NCI-H1694 treated with DMSO at 0.1 percent for 48 hours (cell line): Measurements from ENCODE around the gene EIF4B.
"Not testable (repeated sequence)": the region's sequence is repeated elsewhere in the genome, so short reads cannot be mapped to it uniquely, and the experiment has no call there.

Source experiments
- DNase-seq: peaks from one replicate; lab custom pipeline; 2025; lab: John Stamatoyannopoulos, UW

EIF4B gene

GRCh38 chr12:53004178-53004577 lies 2.1 kb upstream of the EIF4B start:
- no peak for DNase-seq

DNA sequence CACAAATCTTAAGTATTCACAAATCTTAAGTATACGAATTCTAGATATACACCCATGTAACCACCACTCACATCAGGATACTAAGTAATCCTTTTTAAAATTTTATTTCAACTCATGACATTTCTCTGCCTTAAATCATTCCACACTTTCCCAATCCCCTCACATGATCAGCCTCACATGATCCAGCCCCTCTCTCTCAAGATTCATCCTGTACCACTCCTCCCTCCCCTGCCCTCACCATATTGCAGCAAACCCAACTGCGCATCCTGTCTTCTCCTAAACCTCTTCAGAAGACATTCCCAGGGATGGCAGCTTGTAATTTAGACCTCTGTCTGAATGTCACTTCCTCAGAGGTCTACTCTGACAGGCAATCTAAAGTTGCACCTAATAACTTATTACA lies 1.7 kb upstream of the EIF4B start:
- no peak for DNase-seq

GRCh38 chr12:53005215-53005985 lies 856 bp upstream of the EIF4B start:
- DNase-seq, result no peak

DNA sequence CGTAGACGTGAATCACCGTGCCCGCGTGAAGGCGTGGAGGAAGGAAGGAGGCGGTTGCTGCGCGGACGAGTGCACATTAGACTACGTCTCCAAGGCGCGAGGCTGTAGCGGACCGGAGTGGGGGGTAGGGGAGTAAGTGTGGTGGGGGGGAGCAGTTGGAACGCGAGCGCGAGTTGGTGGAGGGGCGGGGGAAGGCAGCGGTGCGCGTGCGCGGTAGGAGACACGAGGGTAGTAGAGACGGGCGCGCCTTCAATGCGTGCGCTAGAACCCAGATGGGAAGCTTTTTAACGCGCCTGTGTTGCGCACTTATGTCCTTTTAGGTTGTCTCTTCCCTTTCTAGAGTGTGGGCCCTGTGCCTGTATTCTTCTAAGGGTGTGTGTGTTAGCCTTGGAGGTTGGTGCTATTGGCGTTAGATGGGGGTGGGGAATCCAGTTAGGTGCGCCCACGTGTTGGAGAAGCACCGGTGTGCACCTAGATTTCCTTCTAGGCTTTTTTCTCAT lies 604 bp downstream of the EIF4B start:
- peak; percentile 41 for DNase-seq

- DNase-seq, result no peak
Observed at GRCh38 chr12:53007343-53007742, 1.1 kb downstream of the EIF4B start.

GRCh38 chr12:53008760-53009159 lies 2.5 kb downstream of the EIF4B start:
- DNase-seq, result not testable (repeated sequence)

DNA sequence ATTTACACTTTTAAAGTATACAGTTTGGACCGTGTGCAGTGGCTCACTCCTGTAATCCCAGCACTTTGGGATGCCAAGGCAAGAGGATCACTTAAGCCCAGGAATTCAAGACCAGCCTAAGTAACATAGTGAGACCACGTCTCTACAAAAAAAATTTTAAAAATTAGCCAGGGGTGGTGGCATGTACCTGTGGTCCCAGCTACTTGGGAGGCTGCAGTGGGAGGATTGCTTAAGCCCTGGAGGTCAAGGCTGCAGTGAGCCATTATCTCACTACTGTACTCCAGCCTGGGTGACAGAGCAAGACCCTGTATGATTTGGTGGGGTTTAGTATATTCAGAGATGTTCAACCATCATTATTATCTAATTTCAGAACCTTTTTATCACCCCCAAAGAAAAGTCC lies 4.7 kb downstream of the EIF4B start:
- no peak for DNase-seq

DNA sequence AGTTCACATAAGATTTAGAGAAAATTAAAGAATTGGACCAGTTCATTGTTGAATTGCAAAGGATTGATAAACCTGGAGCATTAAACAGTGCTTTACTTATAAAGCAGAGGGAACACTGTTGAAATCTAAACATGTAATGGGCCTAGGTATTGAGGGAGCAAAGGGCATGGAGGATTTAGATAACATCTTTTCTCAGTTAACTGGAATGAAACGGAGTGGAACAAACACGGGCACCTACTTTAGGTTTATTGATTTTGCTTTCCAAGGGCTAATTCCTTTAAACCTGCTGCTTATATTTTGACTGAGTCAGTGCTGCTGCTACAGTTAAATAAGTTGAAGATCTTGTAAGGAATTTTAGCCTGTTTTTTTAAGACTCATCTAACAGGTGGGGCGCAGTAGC lies 5.6 kb downstream of the EIF4B start:
- no peak for DNase-seq

GRCh38 chr12:53012928-53013327 lies 6.7 kb downstream of the EIF4B start:
- no peak for DNase-seq

DNA sequence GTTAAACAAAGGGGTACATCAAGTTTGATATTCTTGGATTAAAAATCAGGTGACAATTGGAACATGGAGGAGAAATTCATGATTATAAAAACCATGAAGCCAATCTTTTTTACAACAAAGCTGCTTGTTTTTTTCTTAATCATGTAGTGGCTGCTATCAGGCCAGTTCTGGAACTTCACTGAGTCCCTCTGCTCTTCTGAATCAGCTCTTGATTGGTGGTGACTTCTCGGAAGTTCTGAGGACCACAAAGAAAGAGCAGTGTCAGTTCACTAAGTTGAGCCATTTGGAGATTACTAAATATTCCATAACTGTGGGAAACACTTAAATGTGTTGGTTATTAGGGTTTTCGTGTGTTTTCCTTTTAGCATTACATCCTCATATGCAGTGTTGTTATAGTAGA lies 8.5 kb downstream of the EIF4B start:
- no peak for DNase-seq

DNA sequence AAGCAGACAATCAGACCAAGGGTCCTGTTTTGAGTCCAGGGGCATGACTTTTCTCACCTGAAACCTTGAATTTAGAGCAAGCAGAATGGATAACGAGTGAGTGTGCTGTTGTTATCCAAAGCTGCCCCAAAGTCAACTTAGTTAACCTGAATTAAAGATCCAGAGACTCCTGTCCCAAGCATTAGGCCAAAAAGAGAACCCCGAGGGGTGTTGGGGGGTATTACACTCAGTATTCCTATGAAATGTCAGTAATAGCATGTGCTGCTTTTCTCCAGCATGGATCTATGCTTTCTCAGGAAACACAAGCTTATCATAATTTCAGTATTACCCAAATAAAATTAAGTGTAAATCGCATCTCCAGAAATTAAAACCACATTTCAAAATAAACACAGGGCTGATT lies 19.0 kb downstream of the EIF4B start:
- DNase-seq, result no peak

DNA sequence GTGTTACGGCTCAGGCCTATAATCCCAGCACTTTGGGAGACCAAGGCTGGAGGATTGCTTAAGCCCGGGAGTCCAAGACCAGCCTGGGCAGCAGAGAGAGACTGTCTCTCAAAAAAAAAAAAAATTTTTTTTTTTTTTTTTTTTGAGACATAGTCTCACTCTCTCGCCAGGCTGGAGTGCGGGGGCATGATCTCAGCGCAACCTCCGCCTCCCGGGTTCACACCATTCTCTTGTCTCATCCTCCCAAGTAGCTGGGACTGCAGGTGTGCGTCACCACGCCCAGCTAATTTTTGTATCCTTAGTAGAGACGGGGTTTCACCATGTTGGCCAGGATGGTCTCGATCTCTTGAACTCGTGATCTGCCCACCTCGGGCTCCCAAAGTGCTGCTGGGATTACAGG lies 20.8 kb downstream of the EIF4B start:
- DNase-seq, result not testable (repeated sequence)

GRCh38 chr12:53031616-53032015 lies 25.4 kb downstream of the EIF4B start:
- no peak for DNase-seq

- not testable (repeated sequence) for DNase-seq
Observed at GRCh38 chr12:53033832-53034231, 27.6 kb downstream of the EIF4B start.

DNA sequence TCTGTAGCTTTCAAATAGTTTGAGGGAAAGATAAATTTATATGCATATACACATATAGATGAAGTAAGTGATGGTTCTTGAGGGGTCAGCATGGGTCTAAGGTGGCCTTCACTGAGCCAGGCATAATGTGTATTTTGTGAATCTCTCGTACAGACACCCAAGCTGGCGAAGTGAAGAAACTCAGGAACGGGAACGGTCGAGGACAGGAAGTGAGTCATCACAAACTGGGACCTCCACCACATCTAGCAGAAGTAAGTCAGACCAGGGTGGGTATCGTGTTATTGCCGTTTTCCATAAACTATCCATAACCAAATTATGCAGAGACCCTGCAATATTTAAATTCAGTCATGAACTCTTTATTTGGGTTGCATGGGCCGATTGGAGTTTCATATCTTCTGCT lies 28.2 kb downstream of the EIF4B start:
- DNase-seq, result no peak

DNA sequence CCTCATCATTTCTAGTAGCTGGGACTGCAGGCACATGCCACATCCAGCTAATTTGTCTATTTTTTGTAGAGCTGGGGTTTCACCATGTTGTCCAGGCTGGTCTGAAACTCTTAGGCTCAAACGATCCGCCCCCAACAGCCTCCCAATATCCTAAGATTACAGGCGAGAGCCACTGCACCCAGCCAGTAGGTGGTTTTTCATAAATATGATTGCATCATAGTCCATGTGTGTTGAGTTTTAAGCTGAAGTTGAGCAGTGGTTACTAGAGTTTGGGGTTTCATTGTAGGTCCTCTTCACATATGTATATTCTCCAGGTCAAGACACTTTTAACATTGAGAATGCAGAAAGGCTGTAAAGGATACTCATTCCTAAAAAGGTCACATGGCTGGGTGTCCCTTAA lies 30.5 kb downstream of the EIF4B start:
- DNase-seq, result no peak

GRCh38 chr12:53039851-53040250 lies 33.6 kb downstream of the EIF4B start:
- no peak for DNase-seq

DNA sequence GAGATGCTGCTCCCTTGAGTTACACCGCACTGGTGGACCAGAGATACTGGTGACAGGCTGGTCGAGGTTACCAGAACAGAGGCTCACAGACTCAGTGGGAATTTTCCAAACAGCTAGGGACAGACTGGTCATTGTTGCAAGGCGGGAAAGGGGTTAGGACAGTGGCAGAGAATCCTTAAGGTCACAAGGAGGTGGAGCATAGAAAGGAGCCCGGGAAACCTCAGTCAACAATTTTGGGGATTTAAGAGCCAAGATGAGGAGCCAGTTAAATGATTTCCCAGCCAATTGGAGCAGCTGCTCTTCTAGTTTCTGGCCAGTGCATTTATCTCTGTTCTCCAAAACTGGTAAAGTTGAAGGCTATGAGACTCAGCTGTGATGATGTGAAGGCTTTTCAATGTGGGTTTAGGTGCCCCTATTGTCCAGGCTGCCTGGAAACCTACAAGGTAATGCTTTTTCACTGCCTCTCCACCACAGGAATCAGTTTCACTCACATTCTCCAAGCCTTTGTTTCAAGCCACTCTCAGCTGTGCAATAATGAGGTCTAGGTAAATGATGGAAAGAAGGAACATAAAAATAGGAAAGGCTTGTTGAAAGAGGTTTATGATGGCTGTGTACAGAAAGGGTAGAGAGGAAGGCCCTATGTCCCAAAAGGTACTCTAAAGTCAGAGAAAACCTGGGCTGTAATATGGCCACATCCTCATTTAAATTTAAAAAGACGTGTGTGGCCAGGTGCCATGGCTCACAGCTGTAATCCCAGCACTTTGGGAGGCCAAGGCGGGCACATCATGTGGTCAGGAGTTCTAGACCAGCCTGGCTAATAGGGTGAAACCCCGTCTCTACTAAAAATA lies 36.6 kb downstream of the EIF4B start:
- no peak for DNase-seq

DNA sequence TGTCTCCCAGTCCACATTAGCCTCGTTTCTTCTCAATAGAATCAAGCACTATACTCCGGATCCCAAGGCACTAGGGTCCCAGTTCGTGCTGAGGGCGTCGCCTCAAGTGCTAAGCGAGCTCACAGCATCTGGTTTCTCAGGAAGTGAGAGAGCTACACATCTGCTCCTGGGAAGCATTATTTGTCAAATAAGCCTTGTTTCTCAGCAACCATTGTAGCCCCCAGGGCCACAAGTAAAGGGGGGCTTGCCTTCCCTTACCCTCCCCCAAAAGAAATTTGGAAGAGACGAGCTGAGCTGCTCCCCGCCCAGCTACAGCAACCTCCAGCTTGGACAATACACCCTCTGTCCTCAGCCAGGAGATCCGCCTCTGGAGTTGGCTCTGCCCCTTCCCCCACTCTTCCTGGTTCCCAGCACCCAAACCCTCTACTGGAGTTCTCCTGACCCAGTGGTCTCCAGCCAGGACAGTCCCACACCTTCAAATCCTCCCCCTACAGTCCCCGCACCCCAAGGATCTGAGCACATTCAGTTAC lies 37.9 kb downstream of the EIF4B start:
- DNase-seq, result no peak

- no peak for DNase-seq
Observed at GRCh38 chr12:53044896-53045695, 38.8 kb downstream of the EIF4B start.

GRCh38 chr12:53045696-53046045 lies 39.4 kb downstream of the EIF4B start:
- no peak for DNase-seq

GRCh38 chr12:53046655-53047220 lies 40.5 kb downstream of the EIF4B start:
- no peak for DNase-seq
